Measurements from ENCODE around the gene MCRIP1.

MCRIP1 gene

GRCh38 chr17:81802856-81803643 lies 30.0 kb downstream of the MCRIP1 start:
- FAIRE-seq = no peak

- FAIRE-seq = no peak
Measured at GRCh38 chr17:81802048-81802758, 30.9 kb downstream of the MCRIP1 start.

- no peak for FAIRE-seq
Measured at GRCh38 chr17:81801327-81801726, 31.8 kb downstream of the MCRIP1 start.

GRCh38 chr17:81794509-81794908 lies 38.6 kb downstream of the MCRIP1 start:
- FAIRE-seq = no peak

GRCh38 chr17:81794074-81794476 lies 39.0 kb downstream of the MCRIP1 start:
- no peak for FAIRE-seq

GRCh38 chr17:81792675-81793615 lies 40.1 kb downstream of the MCRIP1 start:
- FAIRE-seq = no peak

All from colon (tissue), 2 donors.